GM18505 (cell line): ENCODE results near the gene INTS4.
A peak's percentile ranks its signal among the peaks of the same experiment; 100 is the strongest.
"Not testable (repeated sequence)": the region's sequence is repeated elsewhere in the genome, so short reads cannot be mapped to it uniquely, and the experiment has no call there.

Source experiments
- ATAC-seq: cut with Tn5 transposase; IDR thresholded peaks from one replicate; pipeline ENCODE4 v1.9.1; 2021; ENCODE audit not compliant: unreplicated experiment
- POLR2A ChIP-seq: IDR thresholded peaks from 4 replicates; pipeline ENCODE4 v1.6.1; 2011; ENCODE audit warnings: borderline replicate concordance; ENCODE audit not compliant: insufficient read depth, insufficient read length; ENCODE audit errors: extremely low read depth

Gene INTS4, protein sequence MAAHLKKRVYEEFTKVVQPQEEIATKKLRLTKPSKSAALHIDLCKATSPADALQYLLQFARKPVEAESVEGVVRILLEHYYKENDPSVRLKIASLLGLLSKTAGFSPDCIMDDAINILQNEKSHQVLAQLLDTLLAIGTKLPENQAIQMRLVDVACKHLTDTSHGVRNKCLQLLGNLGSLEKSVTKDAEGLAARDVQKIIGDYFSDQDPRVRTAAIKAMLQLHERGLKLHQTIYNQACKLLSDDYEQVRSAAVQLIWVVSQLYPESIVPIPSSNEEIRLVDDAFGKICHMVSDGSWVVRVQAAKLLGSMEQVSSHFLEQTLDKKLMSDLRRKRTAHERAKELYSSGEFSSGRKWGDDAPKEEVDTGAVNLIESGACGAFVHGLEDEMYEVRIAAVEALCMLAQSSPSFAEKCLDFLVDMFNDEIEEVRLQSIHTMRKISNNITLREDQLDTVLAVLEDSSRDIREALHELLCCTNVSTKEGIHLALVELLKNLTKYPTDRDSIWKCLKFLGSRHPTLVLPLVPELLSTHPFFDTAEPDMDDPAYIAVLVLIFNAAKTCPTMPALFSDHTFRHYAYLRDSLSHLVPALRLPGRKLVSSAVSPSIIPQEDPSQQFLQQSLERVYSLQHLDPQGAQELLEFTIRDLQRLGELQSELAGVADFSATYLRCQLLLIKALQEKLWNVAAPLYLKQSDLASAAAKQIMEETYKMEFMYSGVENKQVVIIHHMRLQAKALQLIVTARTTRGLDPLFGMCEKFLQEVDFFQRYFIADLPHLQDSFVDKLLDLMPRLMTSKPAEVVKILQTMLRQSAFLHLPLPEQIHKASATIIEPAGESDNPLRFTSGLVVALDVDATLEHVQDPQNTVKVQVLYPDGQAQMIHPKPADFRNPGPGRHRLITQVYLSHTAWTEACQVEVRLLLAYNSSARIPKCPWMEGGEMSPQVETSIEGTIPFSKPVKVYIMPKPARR

DNA sequence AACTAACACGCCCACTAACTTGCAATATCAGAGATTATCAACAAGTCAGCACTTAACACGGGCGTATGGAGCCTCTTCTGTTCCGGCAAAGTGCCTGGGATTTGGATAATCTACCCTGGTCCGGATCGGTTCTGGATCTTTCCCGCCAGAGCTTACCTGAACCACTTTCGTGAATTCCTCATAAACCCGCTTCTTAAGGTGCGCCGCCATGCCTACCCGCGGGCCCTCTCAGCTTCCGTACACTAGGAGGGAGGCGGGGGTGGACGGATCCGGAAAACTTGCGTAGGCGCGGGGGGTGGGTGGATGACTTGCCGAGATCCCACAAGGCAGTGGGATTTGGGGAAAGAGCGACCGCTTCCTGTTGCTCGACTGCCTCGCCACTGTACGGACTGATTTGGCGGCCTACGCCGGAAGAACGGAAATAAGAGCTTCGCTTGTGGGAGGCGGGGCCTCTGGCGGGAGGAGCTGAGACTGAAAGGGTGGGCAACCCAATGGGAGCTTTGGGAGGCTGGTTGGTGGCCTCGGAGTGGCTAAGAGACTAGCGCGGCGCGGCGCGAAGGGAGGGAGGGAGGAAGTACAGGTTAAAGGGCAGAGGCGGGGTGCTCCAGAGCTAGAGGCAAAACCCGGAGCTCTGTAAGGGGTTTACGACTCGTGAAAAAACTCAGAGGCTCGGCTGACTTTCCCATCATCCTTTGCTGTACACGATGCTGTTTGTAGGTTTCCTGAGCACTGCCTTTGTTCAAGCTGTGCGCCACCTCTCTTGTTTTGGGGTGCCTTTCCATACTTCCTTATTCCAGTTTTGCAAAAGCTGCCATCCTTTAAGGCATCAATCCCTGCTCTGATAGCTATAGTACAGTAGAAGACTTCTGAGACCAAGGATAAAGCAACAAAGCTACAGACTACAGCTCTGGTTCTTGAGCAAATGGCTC is at the start of gene INTS4:
INTS4 (minus strand) TSS at position 235 of the 929 bp plus-strand sequence; CDS start at position 210, 25 bp downstream.
- ATAC-seq: peak; percentile 97
- TF ChIP-seq POLR2A: peak; percentile 66

DNA sequence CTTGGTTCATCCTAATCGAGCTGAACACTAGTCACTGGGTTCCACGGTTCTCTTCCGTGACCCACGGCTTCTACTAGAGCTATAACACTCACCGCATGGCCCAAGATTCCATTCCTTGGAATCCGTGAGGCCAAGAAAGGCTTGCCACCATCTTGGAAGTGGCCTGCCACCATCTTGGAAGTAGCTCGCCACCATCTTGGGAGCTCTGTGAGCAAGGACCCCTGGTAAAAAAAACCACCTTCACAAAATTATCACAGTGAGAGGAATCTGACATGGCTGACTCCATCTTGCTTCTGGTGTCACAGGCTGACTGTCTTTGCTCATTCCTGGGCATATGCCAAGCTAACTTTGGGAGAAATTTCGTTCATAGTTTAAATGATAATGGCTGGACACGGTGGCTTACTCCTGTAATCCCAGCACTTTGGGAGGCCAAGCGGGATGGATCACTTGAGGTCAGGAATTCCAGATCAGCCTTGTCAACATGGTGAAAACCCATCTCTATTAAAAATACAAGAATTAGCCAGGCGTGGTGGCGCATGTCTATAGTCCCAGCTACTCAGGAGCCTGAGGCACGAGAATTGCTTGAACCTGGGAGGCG is 47.5 kb upstream of the INTS4 start:
- TF ChIP-seq POLR2A: no peak
- ATAC-seq: no peak

DNA sequence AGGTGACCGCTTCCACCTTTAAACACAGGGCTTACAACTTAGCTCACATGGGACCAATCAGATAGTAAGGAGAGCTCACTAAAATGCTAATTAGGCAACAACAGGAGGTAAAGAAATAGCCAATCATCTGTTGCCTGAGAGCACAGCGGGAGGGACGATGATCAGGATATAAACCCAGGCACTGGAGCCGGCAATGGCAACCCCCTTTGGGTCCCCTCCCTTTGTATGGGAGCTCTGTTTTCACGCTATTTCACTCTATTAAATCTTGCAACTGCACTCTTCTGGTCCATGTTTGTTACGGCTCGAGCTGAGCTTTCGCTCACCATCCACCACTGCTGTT is 46.9 kb upstream of the INTS4 start:
- ATAC-seq: not testable (repeated sequence)

DNA sequence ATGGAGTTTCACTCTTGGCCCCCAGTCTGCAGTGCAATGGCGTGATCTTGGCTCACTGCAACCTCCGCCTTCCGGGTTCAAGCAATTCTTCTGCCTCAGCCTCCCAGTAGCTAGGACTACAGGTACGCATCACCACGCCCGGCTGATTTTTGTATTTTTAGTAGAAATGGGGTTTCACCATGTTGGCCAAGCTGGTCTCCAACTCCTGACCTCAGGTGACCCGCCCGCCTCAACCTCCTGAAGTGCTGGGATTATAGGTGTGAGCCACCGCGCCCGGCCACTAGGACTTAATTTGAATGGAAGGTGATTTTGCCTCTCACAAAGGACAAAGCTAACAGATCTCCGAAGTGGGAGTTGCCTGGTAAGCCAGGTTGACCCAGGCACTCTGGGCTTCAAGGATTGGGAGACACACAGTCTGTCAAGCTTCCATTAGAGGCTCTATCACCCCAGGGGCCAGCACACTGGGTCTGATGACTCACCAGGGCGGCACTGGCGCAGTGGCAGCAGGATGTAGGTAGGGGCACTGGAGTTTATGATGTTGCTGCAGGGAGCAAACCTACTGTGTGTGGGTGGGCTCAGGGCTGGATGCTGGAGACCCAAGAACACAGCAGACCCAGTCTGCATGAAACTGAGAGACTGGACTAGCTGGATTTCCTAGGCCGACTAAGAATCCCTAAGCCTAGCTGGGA is 46.4 kb upstream of the INTS4 start:
- no peak for TF ChIP-seq POLR2A
- ATAC-seq: no peak

DNA sequence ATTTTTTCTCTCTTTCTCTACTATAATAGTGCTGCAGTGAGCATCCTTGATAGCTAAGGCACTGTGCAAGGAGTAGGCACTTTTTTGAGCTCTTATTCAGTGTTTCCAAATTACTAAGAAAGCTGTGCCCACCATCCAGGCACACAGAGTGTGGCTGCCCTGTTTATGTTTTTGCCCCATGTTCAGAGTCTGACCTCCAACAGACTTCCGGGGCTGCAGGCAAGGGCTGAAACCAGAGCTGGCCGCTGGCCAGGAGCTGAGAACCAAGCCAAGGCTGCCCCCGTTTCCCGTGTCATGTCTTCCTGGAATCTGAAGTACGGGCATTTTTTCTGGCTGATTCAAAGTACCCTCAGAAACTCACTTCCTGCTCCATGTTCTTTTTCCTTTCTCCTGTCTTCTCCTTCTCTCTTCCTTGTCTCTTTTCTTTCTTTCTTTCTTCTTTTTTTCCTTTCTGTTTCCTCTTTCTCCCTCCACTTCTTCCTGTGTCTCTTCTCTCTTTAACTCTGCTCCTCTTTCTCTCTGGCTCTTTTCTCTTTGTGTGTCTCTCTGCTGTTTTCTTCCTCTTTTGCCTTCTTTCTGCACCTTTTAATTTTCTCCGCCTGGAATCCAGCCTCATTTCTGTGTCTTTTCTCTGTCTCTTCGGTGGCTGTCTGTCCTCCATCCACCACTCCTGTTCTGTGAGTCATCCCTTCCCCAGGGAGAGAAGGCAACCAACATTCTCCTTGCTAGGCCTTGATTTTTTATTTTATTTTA is 45.6 kb upstream of the INTS4 start:
- TF ChIP-seq POLR2A: peak; percentile 49
- peak; percentile 70 for ATAC-seq

DNA sequence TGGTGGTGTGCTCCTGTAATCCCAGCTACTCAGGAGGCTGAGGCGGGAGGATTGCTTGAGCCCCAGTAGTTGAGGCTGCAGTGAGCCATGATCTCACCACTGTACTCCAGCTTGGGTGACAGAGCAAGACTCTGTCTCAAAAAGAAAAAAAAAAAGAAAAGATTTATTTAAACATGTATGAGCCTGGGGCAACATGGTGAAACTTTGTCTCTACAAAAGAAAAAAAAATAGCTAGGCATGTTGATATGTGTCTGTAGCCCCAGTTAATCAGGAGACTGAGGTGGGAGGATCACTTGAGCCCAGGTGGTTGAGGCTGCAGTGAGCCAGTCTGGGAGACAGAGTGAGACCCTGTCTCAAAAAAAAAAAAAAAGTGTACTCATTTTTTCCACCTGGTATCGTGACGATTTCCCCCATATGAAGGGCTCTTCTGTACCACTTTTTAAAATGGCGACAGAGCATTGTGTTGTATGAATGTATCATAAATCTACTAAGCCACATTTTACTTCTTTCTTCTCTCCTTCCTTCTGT is 45.0 kb upstream of the INTS4 start:
- no peak for TF ChIP-seq POLR2A
- no peak for ATAC-seq

DNA sequence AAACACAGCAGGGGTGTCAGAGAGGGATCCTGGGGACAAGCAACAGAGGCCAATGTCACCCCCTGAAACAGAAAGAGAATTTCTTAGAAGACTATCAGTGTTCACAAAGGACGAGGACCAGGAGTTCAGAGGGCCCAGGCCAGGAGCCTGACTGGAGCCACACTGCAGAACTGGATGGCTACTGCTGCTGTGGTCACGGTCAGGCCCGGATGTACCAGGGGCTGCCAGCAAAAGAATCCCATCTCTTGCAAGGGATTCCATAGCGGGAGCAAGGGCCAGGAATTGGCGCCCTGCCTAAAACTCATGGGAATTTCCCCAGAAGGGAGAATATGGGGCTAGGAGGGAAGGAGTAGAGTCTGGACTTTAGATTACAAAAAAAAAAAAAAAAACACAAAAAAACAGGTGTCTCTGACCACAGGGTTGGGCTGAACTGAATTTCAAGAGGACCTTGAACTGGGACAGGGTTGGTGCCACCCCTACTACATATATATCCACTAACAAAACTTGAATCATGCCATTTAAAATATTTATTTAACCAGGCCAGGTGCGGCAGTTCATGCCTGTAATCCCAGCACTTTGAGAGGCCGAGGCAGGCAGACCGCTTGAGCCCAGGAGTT is 44.3 kb upstream of the INTS4 start:
- no peak for TF ChIP-seq POLR2A
- ATAC-seq: no peak

DNA sequence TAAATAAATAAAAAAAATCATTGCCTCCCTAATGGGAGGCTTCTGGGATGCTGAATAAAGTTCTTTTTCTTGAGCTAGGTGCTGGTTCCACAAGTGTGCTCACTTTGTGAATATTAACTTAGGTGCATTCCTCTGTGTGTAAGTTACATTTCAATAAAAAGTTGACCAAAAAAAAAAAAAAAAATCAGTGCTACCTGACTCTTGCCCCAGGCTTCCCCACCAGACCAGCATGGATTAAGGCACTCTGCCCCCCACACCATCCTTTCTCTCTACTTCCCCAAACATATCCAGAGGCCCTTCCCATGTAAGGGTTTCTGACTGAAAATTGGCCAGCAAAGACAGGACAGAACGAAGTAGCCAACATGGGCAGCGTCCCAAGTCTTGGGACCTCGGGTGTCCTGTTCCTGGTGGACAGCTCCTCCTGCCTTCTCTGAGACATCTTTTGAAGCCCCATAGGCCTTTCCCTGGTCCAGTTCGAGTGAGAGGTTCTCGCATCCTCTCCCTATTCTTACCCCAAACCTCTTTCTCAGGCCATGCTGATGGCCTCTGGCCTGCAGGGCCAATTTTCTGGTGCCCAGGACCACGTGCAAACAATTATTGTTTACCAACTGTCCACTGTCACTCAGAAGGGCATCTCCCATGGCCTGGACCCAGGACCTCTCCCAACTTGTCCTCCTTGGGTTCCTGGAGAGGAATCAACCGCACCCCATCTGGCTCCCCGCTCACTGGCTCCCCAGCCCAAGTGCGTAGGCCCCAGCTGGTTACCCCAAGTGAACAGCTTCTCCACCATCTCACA is 43.6 kb upstream of the INTS4 start:
- no peak for ATAC-seq
- no peak for TF ChIP-seq POLR2A

DNA sequence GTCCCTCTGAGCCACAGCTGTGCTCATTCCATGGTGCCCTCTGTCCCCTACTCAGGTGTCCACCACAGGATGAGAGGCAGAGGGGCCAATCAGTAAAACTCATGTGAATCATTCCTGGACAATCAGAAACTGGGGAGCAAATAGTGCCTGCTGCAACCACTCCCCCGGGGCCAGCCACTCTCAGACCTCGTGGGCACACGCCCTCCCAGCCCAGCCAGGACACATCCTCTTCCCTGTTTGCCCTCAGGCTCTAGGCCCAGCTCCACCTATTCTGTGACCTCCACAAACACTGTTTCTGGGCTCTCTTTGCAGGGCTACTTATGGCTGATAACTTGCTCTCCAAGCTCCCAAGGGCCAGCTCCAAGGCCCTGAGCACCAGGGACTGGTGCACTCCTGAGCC is 42.6 kb upstream of the INTS4 start:
- TF ChIP-seq POLR2A: no peak
- no peak for ATAC-seq

DNA sequence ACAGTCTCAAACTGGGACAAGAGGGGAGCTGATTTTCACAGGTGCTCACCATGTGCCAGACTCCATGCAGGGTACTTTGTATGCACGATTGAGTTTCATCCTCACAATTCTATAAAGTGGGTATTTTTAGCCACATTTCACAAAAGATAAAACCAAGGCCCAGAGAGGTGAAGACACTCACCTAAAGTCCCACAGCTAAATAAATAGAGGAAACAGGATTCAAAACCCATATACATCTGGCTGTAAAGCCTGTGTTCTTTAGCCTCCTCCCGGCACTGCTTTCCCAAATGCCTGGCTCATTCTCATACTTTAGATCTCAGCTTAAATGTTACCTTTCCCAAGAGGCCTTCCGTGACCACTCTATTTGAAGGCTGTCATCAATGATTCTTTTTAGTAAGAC is 41.8 kb upstream of the INTS4 start:
- TF ChIP-seq POLR2A: no peak
- no peak for ATAC-seq
